Natural killer cell (primary cell): ENCODE data around the gene MACROD2. TPM values are rescaled to one million over a fixed set of nuclear protein-coding genes. Genes with fewer than 3 reads are reported as not detected.
A peak's percentile ranks its signal among the peaks of the same experiment; 100 is the strongest.

Experiments used
- ATAC-seq, 3 donors: fragments of 150-1000 bp in 2 of 3; fragments of 200-7000 bp in 1 of 3; cut with Tn5 transposase; 1 replicate in 1 of 3; 2 replicates in 2 of 3; pipeline ENCODE4 v1.10.0; 2021; ENCODE audit warnings: mild to moderate bottlenecking in 2 of 3, moderate library complexity in 2 of 3
- DNase-seq, 2 donors: peaks; one replicate each; pipeline versions ENCODE4 v3.0.0 to v3.0.0-alpha.2; 2013 to 2021; ENCODE audit warnings: mixed read lengths in 1 of 2
- H3K27ac ChIP-seq: one replicate; pipeline ENCODE4 v1.5.1; 2013; ENCODE audit warnings: mild to moderate bottlenecking, low read length
- H3K27me3 ChIP-seq: one replicate; pipeline ENCODE4 v1.6.1; 2013; ENCODE audit warnings: low read length; ENCODE audit not compliant: control insufficient read depth, insufficient read depth
- H3K36me3 ChIP-seq: one replicate; pipeline ENCODE4 v1.6.1; 2013; ENCODE audit warnings: low read length; ENCODE audit not compliant: control insufficient read depth, insufficient read depth
- H3K4me1 ChIP-seq: one replicate; pipeline ENCODE4 v1.6.1; 2013; ENCODE audit warnings: low read length; ENCODE audit not compliant: control insufficient read depth, insufficient read depth
- H3K4me3 ChIP-seq: one replicate; pipeline ENCODE4 v1.5.1; 2013; ENCODE audit warnings: low read length
- H3K9me3 ChIP-seq: one replicate; pipeline ENCODE4 v1.6.1; 2013; ENCODE audit warnings: low read length; ENCODE audit not compliant: control insufficient read depth, insufficient read depth
- H3K27ac Mint-ChIP-seq, 2 donors: one replicate each; pipeline ENCODE4 v1.8.0; 2022; ENCODE audit warnings: mild to moderate bottlenecking in 2 of 2, mixed read lengths in 2 of 2, moderate library complexity in 1 of 2
- H3K27me3 Mint-ChIP-seq, 2 donors: one replicate each; pipeline ENCODE4 v1.8.0; 2022; ENCODE audit warnings: low read depth in 2 of 2, mixed read lengths in 2 of 2
- H3K36me3 Mint-ChIP-seq: one replicate; pipeline ENCODE4 v1.8.0; 2022; ENCODE audit warnings: mixed read lengths
- H3K4me1 Mint-ChIP-seq, 2 donors: one replicate each; pipeline ENCODE4 v1.8.0; 2022; ENCODE audit warnings: mixed read lengths in 2 of 2
- H3K4me3 Mint-ChIP-seq: one replicate; pipeline ENCODE4 v1.8.0; 2022; ENCODE audit warnings: mild to moderate bottlenecking, moderate library complexity, mixed read lengths
- H3K9me3 Mint-ChIP-seq, 2 donors: one replicate each; pipeline ENCODE4 v1.8.0; 2022; ENCODE audit warnings: mixed read lengths in 2 of 2
- CTCF ChIP-seq: fragments of 200-600 bp; IDR thresholded peaks from one replicate; pipeline ENCODE4 v1.8.0; 2022; ENCODE audit warnings: antibody characterized with exemption
- WGBS: methylation state at CpG from one replicate; pipeline ENCODE4 v1.1.7; 2013; ENCODE audit warnings: missing lambda C conversion rate; ENCODE audit not compliant: insufficient coverage; 5-methylcytosine and 5-hydroxymethylcytosine counted together
- intact Hi-C: fragments of 100-400 bp; cut with micrococcal nuclease; formaldehyde crosslinking; loops from one replicate; pipeline ENCODE4 v1.14.2; 2022
- total RNA-seq, 4 donors: library from RNA; stranded (reverse); fragments of 120-200 nt in 1 of 4; gene quantifications; one replicate each; pipeline versions ENCODE4 v1.2.3 to v1.2.4, GENCODE V29; 2013 to 2022

MACROD2 gene
- total RNA-seq, 3 donors from 2014 or later (not counting 1 experiment from before 2014, with no cell fraction given), result 0.19 to 0.88 TPM; not detected in 1

GRCh38 chr20:15109494-15109893 lies 1114.2 kb downstream of the MACROD2 start:
- H3K4me1 Mint-ChIP-seq, result no peaks in the 10 kb centered on the region
- DNase-seq (no peak), ATAC-seq (no peak)
- intact Hi-C loops, result no loop called here
- no peaks in the 10 kb centered on the region for H3K27me3 Mint-ChIP-seq
- Histone ChIP-seq H3K4me1 (no peaks in the 10 kb centered on the region), H3K27ac (no peak overlapping the region), H3K9me3 (no peaks in the 10 kb centered on the region), H3K36me3 (no peaks in the 10 kb centered on the region), H3K4me3 (no peak overlapping the region), H3K27me3 (no peaks in the 10 kb centered on the region)
- H3K4me3 Mint-ChIP-seq, result no peak overlapping the region
- no peak overlapping the region for H3K27ac Mint-ChIP-seq
- no peaks in the 10 kb centered on the region for H3K36me3 Mint-ChIP-seq
- peaks cover 8 to 10% of the 10 kb centered on the region in 2 donors for H3K9me3 Mint-ChIP-seq
- TF ChIP-seq CTCF, result no peak
- WGBS, result 81% methylated on average over 7 of the region's 7 CpGs

- no peak for ATAC-seq
- H3K9me3 ChIP-seq, result no peaks in the 10 kb centered on the region
- no peak overlapping the region for H3K27ac Mint-ChIP-seq
- intact Hi-C loops, result no loop called here
- peak in 1 of 2 donors; percentile 2 for DNase-seq
- H3K27me3 ChIP-seq, result no peaks in the 10 kb centered on the region
- peaks cover 6 to 15% of the 10 kb centered on the region in 2 donors for H3K9me3 Mint-ChIP-seq
- H3K36me3 ChIP-seq, result no peaks in the 10 kb centered on the region
- TF ChIP-seq CTCF, result no peak
- H3K4me3 Mint-ChIP-seq, result no peak overlapping the region
- H3K36me3 Mint-ChIP-seq, result no peaks in the 10 kb centered on the region
- H3K4me1 ChIP-seq, result no peaks in the 10 kb centered on the region
- H3K4me1 Mint-ChIP-seq, result no peaks in the 10 kb centered on the region
- H3K27ac ChIP-seq, result no peak overlapping the region
- H3K27me3 Mint-ChIP-seq, result no peaks in the 10 kb centered on the region
- no peak overlapping the region for H3K4me3 ChIP-seq
Measured at GRCh38 chr20:15111654-15112053, 1116.3 kb downstream of the MACROD2 start.

- Histone ChIP-seq H3K4me3 (no peak overlapping the region), H3K27me3 (no peaks in the 10 kb centered on the region), H3K9me3 (no peaks in the 10 kb centered on the region), H3K36me3 (no peaks in the 10 kb centered on the region), H3K4me1 (no peaks in the 10 kb centered on the region), H3K27ac (no peak overlapping the region)
- intact Hi-C loops, result no loop called here
- Mint-ChIP-seq H3K36me3 (no peaks in the 10 kb centered on the region), H3K4me3 (no peak overlapping the region), H3K27me3 (no peaks in the 10 kb centered on the region), H3K9me3 (peaks cover 6 to 15% of the 10 kb centered on the region in 2 donors), H3K4me1 (no peaks in the 10 kb centered on the region), H3K27ac (no peak overlapping the region)
- TF ChIP-seq CTCF, result no peak
- WGBS, result 43% methylated on average over 1 of the region's 1 CpG
- DNase-seq (no peak), ATAC-seq (no peak)
Measured at GRCh38 chr20:15113144-15113773, 1117.9 kb downstream of the MACROD2 start.
